GM18519 (cell line): Measurements from ENCODE around the gene SLC12A7.
"Not testable (repeated sequence)": the region's sequence is repeated elsewhere in the genome, so short reads cannot be mapped to it uniquely, and the experiment has no call there.

Experiments used
- ATAC-seq: cut with Tn5 transposase; IDR thresholded peaks from one replicate; pipeline ENCODE4 v1.9.1; 2021; ENCODE audit warnings: mild to moderate bottlenecking, moderate library complexity; ENCODE audit not compliant: unreplicated experiment, low FRiP score

The SLC12A7 gene

GRCh38 chr5:1067141-1068121, 44.4 kb downstream of the SLC12A7 start:
- no peak for ATAC-seq

DNA sequence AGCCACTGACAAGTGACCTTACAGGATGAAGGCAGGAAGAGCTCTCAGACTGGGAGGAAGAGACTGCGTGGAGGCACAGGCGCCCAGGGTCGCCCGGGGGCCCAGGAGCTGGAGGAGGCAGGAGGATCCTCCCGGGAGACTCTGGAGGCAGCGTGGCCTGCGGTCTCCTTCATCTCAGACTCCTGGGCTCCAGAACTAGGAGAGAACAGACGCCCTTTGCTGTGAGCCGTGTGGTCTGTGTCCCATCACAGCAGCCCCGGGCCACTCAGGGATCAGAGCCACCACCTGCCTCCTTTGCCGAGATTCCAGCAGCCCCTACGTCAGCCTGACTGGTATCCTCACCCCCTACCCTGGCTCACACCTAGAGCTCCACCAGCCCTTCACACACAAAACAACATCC, 45.2 kb downstream of the SLC12A7 start:
- no peak for ATAC-seq

DNA sequence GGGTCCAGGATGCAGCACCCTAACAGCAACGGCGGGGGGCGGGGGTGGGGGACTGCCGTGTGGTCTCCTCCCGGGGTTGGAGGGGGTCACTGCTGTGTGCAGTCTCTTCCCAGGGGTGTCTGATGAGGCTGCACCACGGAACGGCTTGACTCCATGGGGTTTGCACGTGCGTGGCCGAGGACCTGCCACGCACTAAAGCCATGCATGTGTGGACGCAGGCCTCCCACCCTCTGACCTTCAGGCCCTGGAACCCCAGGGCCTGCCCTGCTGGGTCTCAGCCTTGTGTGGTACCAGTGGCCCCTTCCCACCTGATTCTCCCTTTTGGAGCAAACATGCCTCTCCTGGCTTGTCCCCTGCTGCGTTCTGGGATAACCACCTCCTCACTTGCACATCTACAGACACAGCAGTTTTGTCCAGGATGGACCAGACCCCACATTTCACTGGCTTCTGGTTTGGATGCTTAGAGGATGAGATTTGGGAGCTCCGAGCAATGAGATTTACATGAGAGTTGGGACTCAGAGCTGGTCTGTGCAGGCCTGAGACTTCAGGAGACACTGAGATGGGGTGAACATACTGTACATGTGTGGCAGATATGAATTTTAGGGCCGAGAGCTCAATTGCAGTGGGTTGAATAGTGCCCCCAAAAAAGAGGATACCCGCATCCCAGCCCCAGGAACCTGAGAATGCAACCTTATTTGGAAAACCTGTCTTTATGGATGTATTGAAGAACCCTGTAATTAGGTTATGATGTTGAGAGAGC, 45.8 kb downstream of the SLC12A7 start:
- no peak for ATAC-seq

GRCh38 chr5:1065143-1065750, 46.6 kb downstream of the SLC12A7 start:
- ATAC-seq, result no peak

DNA sequence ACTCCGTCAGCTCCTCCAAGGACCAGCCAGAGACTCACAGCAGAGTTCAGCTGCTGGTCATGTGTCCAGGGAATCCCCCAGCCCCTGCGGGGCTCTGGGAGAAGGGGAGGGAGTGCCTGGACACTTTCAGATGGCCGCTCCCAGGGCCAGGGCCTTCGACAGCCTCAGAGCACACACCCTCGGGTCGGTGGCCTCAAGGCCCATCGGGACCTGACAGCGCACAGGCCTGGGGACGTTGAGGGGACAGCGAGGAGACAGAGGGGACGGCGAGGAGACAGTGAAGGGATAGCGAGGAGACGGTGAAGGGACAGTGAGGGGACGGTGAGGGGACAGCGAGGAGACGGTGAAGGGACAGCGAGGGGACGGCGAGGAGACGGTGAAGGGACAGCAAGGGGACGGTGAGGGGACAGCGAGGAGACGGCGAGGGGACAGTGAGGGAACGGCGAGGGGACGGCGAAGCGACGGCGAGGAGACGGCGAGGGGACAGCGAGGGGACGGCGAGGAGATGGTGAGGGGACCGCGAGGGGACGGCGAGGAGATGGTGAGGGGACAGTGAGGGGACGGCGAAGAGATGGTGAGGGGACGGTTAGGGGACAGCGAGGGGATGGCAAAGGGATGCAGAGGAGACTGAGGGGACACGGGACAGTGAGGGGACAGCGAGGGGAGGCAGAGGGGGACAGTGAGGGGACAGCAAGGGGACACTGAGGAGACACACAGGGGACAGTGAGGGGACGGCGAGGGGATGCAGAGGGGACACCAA, 47.3 kb downstream of the SLC12A7 start:
- no peak for ATAC-seq

GRCh38 chr5:1063661-1064382, 48.0 kb downstream of the SLC12A7 start:
- ATAC-seq, result no peak

DNA sequence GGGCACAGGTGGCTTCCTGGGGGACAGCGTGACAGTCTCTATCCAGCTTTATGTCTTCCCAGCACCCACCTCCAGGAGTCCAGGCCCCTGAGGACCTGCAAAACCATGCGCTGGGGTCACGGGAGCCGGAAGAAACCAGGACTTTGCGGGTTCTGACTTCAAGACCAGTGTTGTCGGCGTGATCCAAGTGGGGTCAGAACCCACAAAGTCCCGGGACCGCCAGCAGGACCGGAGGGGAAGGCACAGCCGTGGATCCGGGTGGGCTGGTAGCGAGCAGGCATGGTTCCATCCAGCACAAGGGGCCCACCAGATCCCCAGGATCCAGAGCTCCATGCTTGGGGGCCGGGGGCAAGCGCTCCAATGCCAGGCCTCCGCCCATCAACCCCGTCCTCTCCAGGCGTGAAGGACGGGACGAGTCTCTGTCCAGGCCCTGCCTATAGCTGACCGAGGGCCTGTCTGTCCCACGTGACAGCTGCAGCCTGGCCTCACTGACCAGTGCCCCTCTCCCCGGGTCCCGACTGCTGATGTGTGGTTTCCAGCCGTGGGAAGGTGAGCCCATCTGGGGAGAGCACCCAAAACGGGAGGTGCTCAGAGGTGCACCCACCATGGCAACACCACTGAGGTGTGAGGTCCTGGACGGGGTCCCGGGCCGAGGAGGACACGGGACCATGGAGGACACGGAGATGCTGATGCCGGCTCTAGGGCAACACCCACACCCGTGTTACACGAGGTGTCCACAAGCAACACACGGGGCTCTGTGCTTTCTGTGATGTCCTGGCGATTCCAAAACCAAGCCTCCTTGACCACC, 48.9 kb downstream of the SLC12A7 start:
- ATAC-seq, result no peak

GRCh38 chr5:1061916-1062315, 49.9 kb downstream of the SLC12A7 start:
- no peak for ATAC-seq

DNA sequence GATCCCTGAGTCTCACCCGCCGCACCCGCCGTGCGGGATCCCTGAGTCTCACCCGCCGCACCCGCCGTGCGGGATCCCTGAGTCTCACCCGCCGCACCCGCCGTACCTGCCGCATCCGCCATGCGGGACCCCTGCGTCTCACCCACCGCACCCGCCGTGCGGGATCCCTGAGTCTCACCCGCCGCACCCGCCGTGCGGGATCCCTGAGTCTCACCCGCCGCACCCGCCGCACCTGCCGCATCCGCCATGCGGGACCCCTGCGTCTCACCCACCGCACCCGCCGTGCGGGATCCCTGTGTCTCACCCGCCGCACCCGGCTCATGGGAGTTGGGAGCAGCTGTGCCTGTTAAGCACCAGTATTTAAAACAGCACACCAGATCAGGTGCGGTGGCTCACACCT, 50.6 kb downstream of the SLC12A7 start:
- not testable (repeated sequence) for ATAC-seq

DNA sequence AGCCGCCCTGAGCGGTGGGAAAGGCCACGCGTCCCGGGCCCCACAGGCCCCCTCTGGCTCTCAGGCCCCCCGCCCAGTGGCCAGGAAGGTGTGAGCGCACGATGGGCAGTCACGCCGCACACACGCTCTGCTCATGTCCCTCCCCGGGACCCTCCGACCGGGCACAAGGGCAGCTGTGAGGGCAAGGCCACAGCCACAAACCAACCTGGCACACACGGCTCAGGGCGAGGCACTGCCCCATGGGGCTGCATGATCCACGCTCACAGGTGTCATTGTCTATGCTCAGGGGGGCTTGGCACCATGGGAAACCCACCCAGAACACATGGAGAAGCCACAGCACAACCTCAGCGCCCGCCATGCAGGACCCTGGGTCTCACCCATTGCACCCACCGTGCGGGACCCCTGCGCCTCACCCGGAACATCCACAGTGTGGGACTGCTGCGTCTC, 51.3 kb downstream of the SLC12A7 start:
- ATAC-seq, result no peak

- ATAC-seq, result no peak
These were observed 52.0 kb downstream of the SLC12A7 start for GRCh38 chr5:1059884-1060263.

DNA sequence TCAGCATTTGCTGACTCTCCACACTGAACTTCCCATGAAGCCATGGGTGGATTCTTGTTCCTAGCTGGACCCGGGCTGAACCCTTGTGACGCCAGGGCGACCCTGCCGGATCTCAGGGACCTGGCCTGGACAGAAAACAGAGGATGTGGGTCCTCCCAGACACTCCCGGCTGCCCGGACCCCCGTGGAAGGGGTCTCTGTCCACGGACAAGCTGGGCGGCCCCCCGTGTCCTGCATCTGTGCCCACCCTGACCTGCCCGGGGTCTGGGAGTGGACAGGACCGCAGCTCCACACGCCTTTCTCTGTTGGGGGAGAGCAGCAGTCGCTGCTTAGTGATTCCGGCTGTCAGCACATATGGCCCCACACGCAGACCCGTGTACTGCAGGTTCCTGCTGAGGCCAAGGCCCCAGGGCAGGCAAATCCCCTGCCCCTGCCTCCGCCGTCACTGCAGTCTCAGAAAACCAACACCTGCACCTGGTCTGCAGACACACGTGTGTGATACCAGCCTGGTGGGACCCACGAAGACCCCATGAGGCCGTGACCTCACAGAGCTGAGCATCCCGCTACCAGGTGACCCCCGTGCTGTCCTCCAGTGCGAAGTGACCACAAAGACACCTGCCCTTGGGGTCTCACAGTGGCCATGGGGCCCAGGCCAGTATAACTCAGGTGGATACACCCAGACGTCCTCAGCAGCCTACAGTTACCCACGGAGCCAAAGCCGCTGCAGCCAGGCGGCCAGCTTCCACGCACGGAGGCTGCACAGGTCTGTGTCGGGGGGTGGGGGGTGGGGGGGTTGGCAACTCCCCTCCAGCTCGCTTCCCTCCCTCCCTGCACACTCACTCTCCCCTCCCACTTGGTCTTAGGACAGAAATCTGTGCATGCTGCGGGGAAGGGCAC, 52.6 kb downstream of the SLC12A7 start:
- ATAC-seq, result no peak

DNA sequence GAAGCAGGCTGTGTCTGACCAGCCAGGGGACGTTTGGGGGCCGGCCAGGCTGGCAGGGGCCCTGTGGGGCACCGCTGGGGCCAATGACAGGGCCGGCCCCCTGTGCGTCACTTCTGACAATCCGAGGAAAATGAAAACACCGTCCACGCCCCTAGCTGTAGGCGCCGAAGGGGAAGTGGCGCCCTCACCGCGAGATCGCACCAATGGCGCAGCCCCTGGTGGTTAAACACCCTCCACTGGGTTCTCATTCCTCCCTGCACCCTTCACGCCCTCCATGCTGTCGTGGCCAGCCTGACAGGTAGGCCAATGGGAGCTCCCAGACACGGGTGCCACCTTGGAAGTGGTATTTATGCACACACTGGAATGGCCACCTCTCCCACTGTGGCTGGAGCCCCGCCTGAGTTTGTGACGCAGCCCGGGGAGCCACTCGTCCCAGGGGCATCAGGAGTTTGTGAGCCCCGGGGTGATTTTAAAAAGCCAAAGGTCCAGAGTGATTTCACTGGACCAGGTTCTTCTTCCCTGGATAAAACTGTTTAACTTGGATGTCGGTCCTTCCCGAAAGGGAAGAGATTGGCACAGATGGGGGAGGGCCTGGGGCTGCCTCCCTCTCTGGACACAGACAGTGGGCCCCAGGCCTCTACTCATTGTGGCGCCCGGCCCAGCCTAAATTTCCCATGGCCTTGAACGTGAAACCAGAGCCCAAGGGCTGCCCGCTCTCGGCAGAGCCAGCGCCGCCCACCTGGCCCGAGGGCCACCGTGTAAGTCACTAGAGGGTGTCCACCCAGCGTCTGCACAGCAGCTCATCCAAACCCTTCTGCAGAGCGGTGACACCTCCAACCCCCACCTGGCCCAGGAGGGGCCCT, 53.5 kb downstream of the SLC12A7 start:
- no peak for ATAC-seq

DNA sequence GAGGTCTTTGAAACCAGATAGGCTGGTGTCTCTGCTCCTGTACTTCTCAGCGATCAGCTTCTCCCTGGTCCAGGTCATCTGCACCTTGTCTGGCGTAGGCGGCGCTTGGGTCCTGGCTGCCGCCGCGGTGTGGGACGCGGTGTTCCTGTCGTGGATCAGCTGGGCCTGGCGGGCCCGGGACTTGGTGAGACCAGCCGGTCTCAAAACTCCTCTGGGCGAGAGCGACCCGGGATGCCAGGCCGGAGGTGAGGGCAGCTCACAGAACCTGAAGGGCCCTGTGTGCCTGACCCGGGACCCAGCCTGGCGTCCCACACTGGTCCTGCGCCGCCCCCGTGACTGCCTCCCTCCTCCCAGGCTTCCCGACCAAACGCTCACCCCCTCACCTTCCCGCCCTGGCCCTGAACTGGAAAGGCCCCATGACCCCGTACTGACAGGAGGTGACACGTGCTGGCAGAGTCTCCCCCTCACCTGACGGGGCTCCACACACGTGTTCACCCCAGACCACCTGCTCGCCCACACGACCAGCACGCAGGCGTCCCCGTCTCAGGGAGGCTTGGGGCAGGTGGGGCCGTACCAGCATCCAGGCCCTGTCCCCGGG, 54.3 kb downstream of the SLC12A7 start:
- no peak for ATAC-seq

- ATAC-seq, result no peak
These were observed 55.0 kb downstream of the SLC12A7 start for GRCh38 chr5:1056611-1057484.
